H9 (cell line): ENCODE results near the gene ANAPC2. TPM values are rescaled to one million over a fixed set of nuclear protein-coding genes. Genes with fewer than 3 reads are reported as not detected.

Experiments used
- DNase-seq: peaks from one replicate; pipeline ENCODE4 v3.0.0-alpha.2; 2017
- H2AFZ ChIP-seq: one replicate; pipeline ENCODE4 v1.6.1; 2013; ENCODE audit warnings: mild to moderate bottlenecking, low read length, control low read depth, moderate library complexity
- H2AK5ac ChIP-seq: 2 replicates; pipeline ENCODE4 v1.6.1; 2013; ENCODE audit warnings: low read length, control low read depth, mixed read lengths; ENCODE audit not compliant: insufficient read length
- H2BK120ac ChIP-seq: one replicate; pipeline ENCODE4 v1.6.1; 2013; ENCODE audit warnings: low read depth, mild to moderate bottlenecking, low read length, control low read depth, inconsistent platforms; ENCODE audit not compliant: poor library complexity, severe bottlenecking
- H2BK12ac ChIP-seq: 2 replicates; pipeline ENCODE4 v1.6.1; 2013; ENCODE audit warnings: low read length, control low read depth, mixed read lengths, low read depth; ENCODE audit not compliant: insufficient read length
- H2BK15ac ChIP-seq: 2 replicates; pipeline ENCODE4 v1.6.1; 2013; ENCODE audit warnings: low read depth, low read length, control low read depth
- H2BK20ac ChIP-seq: one replicate; pipeline ENCODE4 v1.6.1; 2013; ENCODE audit warnings: low read depth, mild to moderate bottlenecking, low read length, control low read depth, inconsistent platforms; ENCODE audit not compliant: poor library complexity, severe bottlenecking
- H2BK5ac ChIP-seq: 2 replicates; pipeline ENCODE4 v1.6.1; 2013; ENCODE audit warnings: low read length, control low read depth, mixed read lengths; ENCODE audit not compliant: insufficient read length
- H3K14ac ChIP-seq: 2 replicates; pipeline ENCODE4 v1.6.1; 2013; ENCODE audit warnings: low read length, control low read depth; ENCODE audit not compliant: insufficient read depth
- H3K18ac ChIP-seq: 2 replicates; pipeline ENCODE4 v1.6.1; 2013; ENCODE audit warnings: low read depth, mild to moderate bottlenecking, mixed read lengths, low read length, control low read depth; ENCODE audit not compliant: insufficient read length
- H3K23ac ChIP-seq: 2 replicates; pipeline ENCODE4 v1.6.1; 2013; ENCODE audit warnings: low read length, control low read depth, mixed read lengths, low read depth; ENCODE audit not compliant: insufficient read length
- H3K23me2 ChIP-seq: 2 replicates; pipeline ENCODE4 v1.6.1; 2013; ENCODE audit warnings: low read depth, mild to moderate bottlenecking, mixed read lengths, low read length, control low read depth; ENCODE audit not compliant: insufficient read length, poor library complexity, severe bottlenecking
- H3K27ac ChIP-seq: 2 replicates; pipeline ENCODE4 v1.5.1; 2013; ENCODE audit warnings: low read length, control low read depth, mixed read lengths, low read depth; ENCODE audit not compliant: insufficient read length
- H3K27me3 ChIP-seq: 2 replicates; pipeline ENCODE4 v1.6.1; 2013; ENCODE audit warnings: low read length, control low read depth, inconsistent platforms; ENCODE audit not compliant: insufficient read depth
- H3K4ac ChIP-seq: 2 replicates; pipeline ENCODE4 v1.6.1; 2013; ENCODE audit warnings: low read depth, mild to moderate bottlenecking, control low read depth, inconsistent platforms, low read length, moderate library complexity
- H3K4me1 ChIP-seq: 2 replicates; pipeline ENCODE4 v1.6.1; 2013; ENCODE audit warnings: low read length, control low read depth, inconsistent platforms; ENCODE audit not compliant: insufficient read depth
- H3K4me2 ChIP-seq: 2 replicates; pipeline ENCODE4 v1.6.1; 2013; ENCODE audit warnings: low read length, control low read depth, mixed read lengths; ENCODE audit not compliant: insufficient read length, insufficient read depth
- H3K56ac ChIP-seq: 2 replicates; pipeline ENCODE4 v1.6.1; 2013; ENCODE audit warnings: low read depth, mild to moderate bottlenecking, mixed read lengths, low read length, control low read depth; ENCODE audit not compliant: insufficient read length
- H3K79me1 ChIP-seq: 2 replicates; pipeline ENCODE4 v1.6.1; 2013; ENCODE audit warnings: low read depth, mild to moderate bottlenecking, moderate library complexity, low read length, control low read depth, inconsistent platforms; ENCODE audit not compliant: insufficient read depth, poor library complexity, severe bottlenecking
- H3K79me2 ChIP-seq: 2 replicates; pipeline ENCODE4 v1.6.1; 2013; ENCODE audit warnings: low read length, control low read depth, inconsistent platforms; ENCODE audit not compliant: insufficient read depth
- H3K9ac ChIP-seq: 2 replicates; pipeline ENCODE4 v1.6.1; 2013; ENCODE audit warnings: low read length, control low read depth, mixed read lengths; ENCODE audit not compliant: insufficient read length; ENCODE audit errors: extremely low read depth
- H3K9me3 ChIP-seq: one replicate; pipeline ENCODE4 v1.6.1; 2013; ENCODE audit warnings: low read depth, low read length, inconsistent platforms; ENCODE audit not compliant: control insufficient read depth
- H3T11ph ChIP-seq: one replicate; pipeline ENCODE4 v1.6.1; 2013; ENCODE audit warnings: mild to moderate bottlenecking, low read length, control low read depth, inconsistent platforms
- H4K20me1 ChIP-seq: one replicate; pipeline ENCODE4 v1.6.1; 2013; ENCODE audit not compliant: control insufficient read depth, insufficient read length, insufficient read depth
- H4K5ac ChIP-seq: 2 replicates; pipeline ENCODE4 v1.6.1; 2013; ENCODE audit warnings: low read depth, mild to moderate bottlenecking, mixed read lengths, low read length, control low read depth; ENCODE audit not compliant: insufficient read length
- H4K8ac ChIP-seq: replicated peaks from 2 replicates; pipeline ENCODE4 v1.6.1; 2013; ENCODE audit warnings: low read length, control low read depth, mixed read lengths, low read depth; ENCODE audit not compliant: insufficient read length
- H4K91ac ChIP-seq: 2 replicates; pipeline ENCODE4 v1.6.1; 2013; ENCODE audit warnings: low read depth, mild to moderate bottlenecking, moderate library complexity, mixed read lengths, low read length, control low read depth; ENCODE audit not compliant: insufficient read length
- H3K27ac Mint-ChIP-seq, 3 experiments: 2 replicates in 2 of 3; 3 replicates in 1 of 3; pipeline ENCODE4 v1.8.0; 2020 to 2021; ENCODE audit warnings: mixed read lengths in 3 of 3, mild to moderate bottlenecking in 1 of 3, moderate library complexity in 1 of 3
- H3K27me3 Mint-ChIP-seq: 2 replicates; pipeline ENCODE4 v1.8.0; 2021; ENCODE audit warnings: low read depth, mild to moderate bottlenecking, moderate library complexity, mixed read lengths
- H3K36me3 Mint-ChIP-seq, 3 experiments: 2 replicates in 2 of 3; 3 replicates in 1 of 3; pipeline ENCODE4 v1.8.0; 2020 to 2021; ENCODE audit warnings: low read depth in 3 of 3, mixed read lengths in 3 of 3; ENCODE audit not compliant: insufficient read depth in 1 of 3
- H3K4me1 Mint-ChIP-seq, 2 experiments: 2 replicates each; pipeline ENCODE4 v1.8.0; 2020; ENCODE audit warnings: mixed read lengths in 2 of 2
- H3K4me3 Mint-ChIP-seq, 2 experiments: 2 replicates in 1 of 2; 3 replicates in 1 of 2; pipeline ENCODE4 v1.8.0; 2020 to 2021; ENCODE audit warnings: mild to moderate bottlenecking in 2 of 2, mixed read lengths in 2 of 2, moderate library complexity in 1 of 2
- H3K9me3 Mint-ChIP-seq, 2 experiments: 2 replicates in 1 of 2; 3 replicates in 1 of 2; pipeline ENCODE4 v1.8.0; 2020; ENCODE audit warnings: mild to moderate bottlenecking in 2 of 2, mixed read lengths in 2 of 2, moderate library complexity in 1 of 2
- WGBS: extraction: QIAGEN DNeasy Blood & Tissue Kit; methylation state at CpG from one replicate; pipeline ENCODE4 v1.1.7; 2013; ENCODE audit warnings: missing lambda C conversion rate, low lambda C conversion rate, mixed read lengths; ENCODE audit not compliant: insufficient read length; ENCODE audit errors: extremely low coverage; 5-methylcytosine and 5-hydroxymethylcytosine counted together
- total RNA-seq: library from RNA; stranded (reverse); gene quantifications from 2 replicates; pipeline ENCODE4 v1.2.1, GENCODE V29; 2021
- TF ChIP-seq, protein P1 (sequence below): fragments of 200-600 bp; sonication (generic); conservative IDR thresholded peaks from 3 replicates; pipeline ENCODE4 v1.8.0; 2021; ENCODE audit warnings: antibody characterized with exemption, mild to moderate bottlenecking

The ANAPC2 gene
- total RNA-seq, 1 experiment from 2014 or later: 54.8 TPM

DNA sequence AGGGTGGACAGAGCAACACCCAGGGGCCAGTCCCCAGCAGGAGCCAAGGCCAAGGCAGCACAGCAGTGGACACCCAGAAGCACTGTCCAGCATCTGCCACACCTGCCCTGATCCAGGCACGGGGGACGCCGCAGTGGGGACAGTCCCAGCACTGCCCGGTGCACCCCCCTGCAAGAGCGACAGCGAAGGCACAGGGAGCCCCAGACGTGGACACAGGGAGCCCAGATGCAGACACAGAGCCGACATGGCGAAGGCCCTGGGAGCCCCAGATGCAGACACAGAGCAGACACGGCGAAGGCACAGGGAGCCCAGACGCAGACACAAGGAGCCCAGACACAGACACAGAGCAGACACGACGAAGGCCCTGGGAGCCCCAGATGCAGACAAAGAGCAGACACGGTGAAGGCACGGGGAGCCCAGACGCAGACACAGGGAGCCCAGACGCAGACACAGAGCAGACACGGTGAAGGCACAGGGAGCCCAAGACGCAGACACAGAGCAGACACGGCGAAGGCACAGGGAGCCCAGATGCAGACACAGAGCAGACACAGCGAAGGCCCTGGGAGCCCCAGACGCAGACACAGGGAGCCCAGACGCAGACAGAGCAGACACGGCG is 4.3 kb downstream of the ANAPC2 start:
- peaks cover 6% of the 10 kb centered on the region for H3K79me1 ChIP-seq
- H2BK15ac ChIP-seq: no peak overlapping the region
- no peaks in the 10 kb centered on the region for H3K27me3 Mint-ChIP-seq
- H3K9me3 Mint-ChIP-seq: no peaks in the 10 kb centered on the region
- H3K4me3 Mint-ChIP-seq: no peak overlapping the region; a peak in 1 of 5 replicates
- no peaks in the 10 kb centered on the region for H3K27me3 ChIP-seq
- H4K5ac ChIP-seq: no peak overlapping the region
- no peak overlapping the region for H3K4me2 ChIP-seq
- no peak overlapping the region for H3K23ac ChIP-seq
- H2BK120ac ChIP-seq: no peak overlapping the region
- no peak overlapping the region for H3K27ac ChIP-seq
- H3K9ac ChIP-seq: no peak overlapping the region
- peaks cover 8% of the 10 kb centered on the region; the same call in 1 of the 2 replicates for H3K79me2 ChIP-seq
- no peaks in the 10 kb centered on the region for H3K9me3 ChIP-seq
- no peak overlapping the region for H3K4ac ChIP-seq
- peaks cover 11 to 16% of the 10 kb centered on the region in 2 experiments for H3K4me1 Mint-ChIP-seq
- H4K91ac ChIP-seq: no peak overlapping the region
- H3K14ac ChIP-seq: no peak overlapping the region
- no peak overlapping the region for H3T11ph ChIP-seq
- H3K23me2 ChIP-seq: peaks cover 8% of the 10 kb centered on the region
- no peak overlapping the region for H2AFZ ChIP-seq
- no peak for DNase-seq
- H3K4me1 ChIP-seq: no peaks in the 10 kb centered on the region
- peaks cover 7 to 56% (median 50%) of the 10 kb centered on the region in 3 experiments; a peak in 6 of 7 replicates for H3K36me3 Mint-ChIP-seq
- no peak overlapping the region for H2BK20ac ChIP-seq
- H4K20me1 ChIP-seq: peaks cover 2% of the 10 kb centered on the region
- TF ChIP-seq, protein P1, sequence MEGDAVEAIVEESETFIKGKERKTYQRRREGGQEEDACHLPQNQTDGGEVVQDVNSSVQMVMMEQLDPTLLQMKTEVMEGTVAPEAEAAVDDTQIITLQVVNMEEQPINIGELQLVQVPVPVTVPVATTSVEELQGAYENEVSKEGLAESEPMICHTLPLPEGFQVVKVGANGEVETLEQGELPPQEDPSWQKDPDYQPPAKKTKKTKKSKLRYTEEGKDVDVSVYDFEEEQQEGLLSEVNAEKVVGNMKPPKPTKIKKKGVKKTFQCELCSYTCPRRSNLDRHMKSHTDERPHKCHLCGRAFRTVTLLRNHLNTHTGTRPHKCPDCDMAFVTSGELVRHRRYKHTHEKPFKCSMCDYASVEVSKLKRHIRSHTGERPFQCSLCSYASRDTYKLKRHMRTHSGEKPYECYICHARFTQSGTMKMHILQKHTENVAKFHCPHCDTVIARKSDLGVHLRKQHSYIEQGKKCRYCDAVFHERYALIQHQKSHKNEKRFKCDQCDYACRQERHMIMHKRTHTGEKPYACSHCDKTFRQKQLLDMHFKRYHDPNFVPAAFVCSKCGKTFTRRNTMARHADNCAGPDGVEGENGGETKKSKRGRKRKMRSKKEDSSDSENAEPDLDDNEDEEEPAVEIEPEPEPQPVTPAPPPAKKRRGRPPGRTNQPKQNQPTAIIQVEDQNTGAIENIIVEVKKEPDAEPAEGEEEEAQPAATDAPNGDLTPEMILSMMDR: no peak
- H2BK12ac ChIP-seq: no peak overlapping the region
- no peak overlapping the region for H2AK5ac ChIP-seq
- H3K18ac ChIP-seq: no peak overlapping the region
- no peak overlapping the region for H2BK5ac ChIP-seq
- H3K27ac Mint-ChIP-seq: no peak overlapping the region
- H3K56ac ChIP-seq: no peak overlapping the region
- no peak overlapping the region for H4K8ac ChIP-seq
- no CpG with 5 or more reads among the region's 27 CpGs for WGBS
